ENCODE data around the gene ERG. TPM values are rescaled to one million over a fixed set of nuclear protein-coding genes. Genes with fewer than 3 reads are reported as not detected.
A peak's percentile ranks its signal among the peaks of the same experiment; 100 is the strongest.

The ERG gene
- total and polyA plus RNA-seq, 7 donors, result 2.7 to 14.5 (median 7.6) TPM

GRCh38 chr21:38350684-38351083 lies 147.6 kb downstream of the ERG start:
- no peak for TF ChIP-seq CTCF (IDR thresholded peaks at IDR 0.05)
- no peaks in the 10 kb centered on the region for H3K9me3 ChIP-seq
- H3K36me3 ChIP-seq (ENCODE audit: insufficient read depth in 1 of 2, low read depth in 1 of 2), result no peaks in the 10 kb centered on the region
- intact Hi-C loops (cut with DNase I), result loop anchor here (1.0 to 10.0 kb wide), 3 partner anchors 9 to 676 kb away; no protein-coding TSS in a partner anchor
- H3K27me3 ChIP-seq (ENCODE audit: insufficient read depth in 3 of 3, low read length in 2 of 3), result peaks cover 0 to 4% (median 0%) of the 10 kb centered on the region in 3 donors
- no peak overlapping the region for H3K4me3 ChIP-seq
- WGBS, 3 donors, result 87 to 89% (median 88%) methylated on average over 3 of the region's 3 CpGs
- H3K27ac ChIP-seq, result no peak overlapping the region
- ATAC-seq, result no peak
- no peaks in the 10 kb centered on the region for H3K4me1 ChIP-seq
- no peak for DNase-seq

GRCh38 chr21:38349977-38350376 lies 148.3 kb downstream of the ERG start:
- no peaks in the 10 kb centered on the region for H3K9me3 ChIP-seq
- ATAC-seq (no peak), DNase-seq (no peak)
- H3K27me3 ChIP-seq (ENCODE audit: insufficient read depth in 3 of 3, low read length in 2 of 3), result peaks cover 0 to 4% (median 0%) of the 10 kb centered on the region in 3 donors
- no peak for TF ChIP-seq CTCF (IDR thresholded peaks at IDR 0.05)
- H3K4me1 ChIP-seq, result no peaks in the 10 kb centered on the region
- no peak overlapping the region for H3K4me3 ChIP-seq
- intact Hi-C loops (cut with DNase I), result loop anchor here (5.0 to 10.0 kb wide), 2 partner anchors 128 to 675 kb away; no protein-coding TSS in a partner anchor
- H3K27ac ChIP-seq, result no peak overlapping the region
- H3K36me3 ChIP-seq (ENCODE audit: insufficient read depth in 1 of 2, low read depth in 1 of 2), result no peaks in the 10 kb centered on the region
- 92 to 99% (median 95%) methylated on average over 2 of the region's 2 CpGs for WGBS, 3 donors

GRCh38 chr21:38349111-38349746 lies 149.0 kb downstream of the ERG start:
- Histone ChIP-seq H3K4me1 (no peaks in the 10 kb centered on the region), H3K9me3 (no peaks in the 10 kb centered on the region), H3K36me3 (ENCODE audit: insufficient read depth in 1 of 2, low read depth in 1 of 2) (no peaks in the 10 kb centered on the region), H3K27ac (no peak overlapping the region), H3K27me3 (ENCODE audit: insufficient read depth in 3 of 3, low read length in 2 of 3) (peaks cover 0 to 4% (median 0%) of the 10 kb centered on the region in 3 donors), H3K4me3 (no peak overlapping the region)
- 41 to 47% (median 42%) methylated on average over 10 of the region's 10 CpGs for WGBS, 3 donors
- TF ChIP-seq CTCF (IDR thresholded peaks at IDR 0.05), result no peak
- DNase-seq (no peak), ATAC-seq (no peak)
- intact Hi-C loops (cut with DNase I), result no loop called here

GRCh38 chr21:38346286-38346685 lies 152.0 kb downstream of the ERG start:
- no peak overlapping the region for H3K4me3 ChIP-seq
- H3K9me3 ChIP-seq, result no peaks in the 10 kb centered on the region
- 49 to 52% (median 51%) methylated on average over 5 of the region's 5 CpGs for WGBS, 3 donors
- H3K4me1 ChIP-seq, result no peaks in the 10 kb centered on the region
- intact Hi-C loops (cut with DNase I), result no loop called here
- H3K27me3 ChIP-seq (ENCODE audit: insufficient read depth in 3 of 3, low read length in 2 of 3), result no peaks in the 10 kb centered on the region
- no peaks in the 10 kb centered on the region for H3K36me3 ChIP-seq (ENCODE audit: insufficient read depth in 1 of 2, low read depth in 1 of 2)
- DNase-seq (no peak), ATAC-seq (no peak)
- TF ChIP-seq CTCF (IDR thresholded peaks at IDR 0.05), result no peak
- H3K27ac ChIP-seq, result no peak overlapping the region

- no peak overlapping the region for H3K4me3 ChIP-seq
- no peak overlapping the region for H3K27ac ChIP-seq
- no peaks in the 10 kb centered on the region for H3K9me3 ChIP-seq
- ATAC-seq, result no peak
- no peak for TF ChIP-seq CTCF (IDR thresholded peaks at IDR 0.05)
- H3K27me3 ChIP-seq (ENCODE audit: insufficient read depth in 3 of 3, low read length in 2 of 3), result no peaks in the 10 kb centered on the region
- H3K4me1 ChIP-seq, result no peaks in the 10 kb centered on the region
- DNase-seq, result peak in 1 of 2 donors; percentile 24
- intact Hi-C loops (cut with DNase I), result no loop called here
- no peaks in the 10 kb centered on the region for H3K36me3 ChIP-seq (ENCODE audit: insufficient read depth in 1 of 2, low read depth in 1 of 2)
- 32 to 45% (median 32%) methylated on average over 6 of the region's 6 CpGs for WGBS, 3 donors
These were observed 154.6 kb downstream of the ERG start for GRCh38 chr21:38343691-38344090.
